RKO (cell line): ENCODE data around the gene YBX2.

Experiments
- DNase-seq: peaks from one replicate; pipeline ENCODE4 v3.0.0-alpha.2; 2016; ENCODE audit warnings: low spot score

Gene YBX2

GRCh38 chr17:7322520-7323194 is 28.2 kb upstream of the YBX2 start:
- DNase-seq, result no peak

GRCh38 chr17:7321466-7321865 is 27.0 kb upstream of the YBX2 start:
- no peak for DNase-seq

- DNase-seq, result no peak
These were observed 23.9 kb upstream of the YBX2 start for GRCh38 chr17:7318121-7318860.

- no peak for DNase-seq
These were observed 22.8 kb upstream of the YBX2 start for GRCh38 chr17:7317161-7317803.

- DNase-seq, result peak; percentile 52
These were observed 21.3 kb upstream of the YBX2 start for GRCh38 chr17:7315570-7316235.

- DNase-seq, result peak; percentile 86
These were observed 20.5 kb upstream of the YBX2 start, which contains the start of gene GPS2 for GRCh38 chr17:7314719-7315569. TSS of gene GPS2 (minus strand) at chr17:7315360. CDS start at chr17:7315052, 308 bp downstream.

GRCh38 chr17:7313890-7314718 is 19.7 kb upstream of the YBX2 start:
- peak; percentile 73 for DNase-seq

GRCh38 chr17:7313088-7313889 is 18.9 kb upstream of the YBX2 start:
- peak; percentile 75 for DNase-seq

GRCh38 chr17:7312432-7313087 is 18.1 kb upstream of the YBX2 start:
- no peak for DNase-seq

GRCh38 chr17:7311110-7311705 is 16.8 kb upstream of the YBX2 start:
- DNase-seq, result no peak

GRCh38 chr17:7309628-7310027 is 15.2 kb upstream of the YBX2 start:
- no peak for DNase-seq

GRCh38 chr17:7308625-7309433 is 14.4 kb upstream of the YBX2 start:
- peak; percentile 82 for DNase-seq

GRCh38 chr17:7307686-7308624 is 13.5 kb upstream of the YBX2 start:
- DNase-seq, result peak; percentile 37

- peak; percentile 100 for DNase-seq
These were observed 12.7 kb upstream of the YBX2 start, which contains the start of gene EIF5A for GRCh38 chr17:7306911-7307685. TSS of gene EIF5A (plus strand) at chr17:7307628. CDS start at chr17:7309636, 2,008 bp downstream.

- no peak for DNase-seq
These were observed 9.7 kb upstream of the YBX2 start for GRCh38 chr17:7304179-7304578.
